Body of pancreas (tissue), 4 donors: ENCODE data around the gene IL13.

Experiments used
- POLR2A ChIP-seq, 3 donors: fragments of 450-650 bp; IDR thresholded peaks; one replicate each; pipeline ENCODE4 v1.6.1; 2016; ENCODE audit warnings: antibody characterized with exemption in 3 of 3, mild to moderate bottlenecking in 2 of 3
- TF ChIP-seq, protein P1 (sequence below), 7 experiments: fragments of 450-650 bp in 4 of 7; fragments of 200-600 bp in 3 of 7; sonication (generic) in 3 of 7; IDR thresholded peaks; one replicate each; pipeline ENCODE4 v1.5.1; 2016 to 2019; ENCODE audit warnings: antibody characterized with exemption in 7 of 7

DNA sequence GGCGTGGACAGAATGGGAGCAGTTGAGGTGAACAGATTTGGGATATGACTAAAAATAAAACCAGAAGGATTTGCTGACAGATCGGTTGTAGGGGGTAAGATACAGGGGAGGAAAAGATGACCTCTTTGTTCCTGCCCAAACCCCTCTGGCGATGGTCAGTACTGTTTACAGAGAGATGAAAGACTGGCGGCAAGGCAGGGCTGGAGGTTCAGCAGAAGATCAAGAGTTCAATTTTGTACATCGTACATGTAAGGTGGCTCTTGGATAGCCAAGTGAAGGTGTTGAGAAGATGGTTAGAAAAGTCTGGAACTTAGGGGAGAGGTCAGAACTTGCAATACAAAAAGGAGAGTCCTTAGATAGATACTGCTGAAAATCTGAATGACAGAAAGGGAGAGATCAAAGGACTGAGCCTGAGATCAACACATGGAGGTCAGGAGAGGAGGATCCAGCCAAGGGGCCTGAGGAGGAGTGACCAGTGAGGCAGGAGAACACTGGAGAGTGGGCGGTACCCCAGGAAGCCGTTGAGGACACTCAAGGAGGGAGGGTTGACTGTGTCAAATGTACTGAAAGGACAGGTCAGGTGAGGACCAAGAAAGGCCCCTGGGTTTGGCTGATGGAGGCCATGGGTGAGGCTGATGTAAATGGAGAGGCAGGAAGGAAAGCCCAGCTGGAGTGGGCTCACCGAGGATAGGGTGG, 23.0 kb downstream of the IL13 start:
- no peak for TF ChIP-seq POLR2A (IDR thresholded peaks at IDR 0.05)
- TF ChIP-seq, protein P1, sequence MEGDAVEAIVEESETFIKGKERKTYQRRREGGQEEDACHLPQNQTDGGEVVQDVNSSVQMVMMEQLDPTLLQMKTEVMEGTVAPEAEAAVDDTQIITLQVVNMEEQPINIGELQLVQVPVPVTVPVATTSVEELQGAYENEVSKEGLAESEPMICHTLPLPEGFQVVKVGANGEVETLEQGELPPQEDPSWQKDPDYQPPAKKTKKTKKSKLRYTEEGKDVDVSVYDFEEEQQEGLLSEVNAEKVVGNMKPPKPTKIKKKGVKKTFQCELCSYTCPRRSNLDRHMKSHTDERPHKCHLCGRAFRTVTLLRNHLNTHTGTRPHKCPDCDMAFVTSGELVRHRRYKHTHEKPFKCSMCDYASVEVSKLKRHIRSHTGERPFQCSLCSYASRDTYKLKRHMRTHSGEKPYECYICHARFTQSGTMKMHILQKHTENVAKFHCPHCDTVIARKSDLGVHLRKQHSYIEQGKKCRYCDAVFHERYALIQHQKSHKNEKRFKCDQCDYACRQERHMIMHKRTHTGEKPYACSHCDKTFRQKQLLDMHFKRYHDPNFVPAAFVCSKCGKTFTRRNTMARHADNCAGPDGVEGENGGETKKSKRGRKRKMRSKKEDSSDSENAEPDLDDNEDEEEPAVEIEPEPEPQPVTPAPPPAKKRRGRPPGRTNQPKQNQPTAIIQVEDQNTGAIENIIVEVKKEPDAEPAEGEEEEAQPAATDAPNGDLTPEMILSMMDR (IDR thresholded peaks at IDR 0.05), result no peak
